ENCODE results near the gene AXL.

GRCh38 chr19:41194157-41194552 is 24.9 kb upstream of the AXL start:
- TF ChIP-seq CTCF (IDR thresholded peaks at IDR 0.05) (no peak), POLR2A (IDR thresholded peaks at IDR 0.05) (no peak)

All from right lobe of liver (tissue), 4 donors.